ENCODE measurements around the gene TPM3.
"Not testable (repeated sequence)": the region's sequence is repeated elsewhere in the genome, so short reads cannot be mapped to it uniquely, and the experiment has no call there.

TPM3 gene

DNA sequence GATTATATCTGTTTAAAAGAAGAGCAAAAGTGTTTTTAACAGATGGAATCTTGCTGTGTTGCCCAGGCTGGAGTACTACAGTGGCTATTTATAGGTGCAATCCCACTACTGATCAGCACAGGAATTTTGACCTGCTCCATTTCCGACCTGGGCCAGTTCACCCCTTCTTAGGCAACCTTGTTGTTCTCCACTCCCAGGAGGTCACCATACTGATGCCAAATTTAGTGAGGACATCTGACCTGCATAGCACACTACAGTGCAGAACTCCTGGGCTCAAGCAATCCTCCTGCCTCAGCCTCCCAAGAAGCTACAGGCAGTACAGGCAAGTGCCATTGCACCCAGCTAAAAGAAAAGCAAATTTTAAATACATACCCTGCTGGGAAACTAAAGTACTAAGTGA, 25.7 kb downstream of the TPM3 start:
- DNase-seq (ENCODE audit: low read depth): no peak

DNA sequence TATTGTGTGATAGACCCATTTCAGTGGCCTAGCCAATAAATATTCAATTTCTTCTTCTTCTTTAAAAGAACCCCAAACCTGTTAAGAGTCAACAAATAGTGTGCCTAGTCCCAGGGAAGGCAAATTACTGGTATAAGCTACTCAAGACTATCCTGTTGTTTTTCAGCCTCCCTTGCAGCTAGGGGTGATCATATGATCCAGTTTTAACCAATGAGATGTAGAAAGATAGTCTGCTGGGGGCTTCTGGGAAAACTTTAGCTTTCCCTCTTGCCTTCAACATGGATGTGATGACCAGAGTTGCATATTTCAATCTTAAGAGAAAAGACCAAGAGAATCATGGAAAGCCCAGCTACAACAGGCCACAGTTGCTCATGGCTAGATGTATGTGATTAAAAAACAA, 32.3 kb downstream of the TPM3 start:
- no peak for DNase-seq (ENCODE audit: low read depth)

DNA sequence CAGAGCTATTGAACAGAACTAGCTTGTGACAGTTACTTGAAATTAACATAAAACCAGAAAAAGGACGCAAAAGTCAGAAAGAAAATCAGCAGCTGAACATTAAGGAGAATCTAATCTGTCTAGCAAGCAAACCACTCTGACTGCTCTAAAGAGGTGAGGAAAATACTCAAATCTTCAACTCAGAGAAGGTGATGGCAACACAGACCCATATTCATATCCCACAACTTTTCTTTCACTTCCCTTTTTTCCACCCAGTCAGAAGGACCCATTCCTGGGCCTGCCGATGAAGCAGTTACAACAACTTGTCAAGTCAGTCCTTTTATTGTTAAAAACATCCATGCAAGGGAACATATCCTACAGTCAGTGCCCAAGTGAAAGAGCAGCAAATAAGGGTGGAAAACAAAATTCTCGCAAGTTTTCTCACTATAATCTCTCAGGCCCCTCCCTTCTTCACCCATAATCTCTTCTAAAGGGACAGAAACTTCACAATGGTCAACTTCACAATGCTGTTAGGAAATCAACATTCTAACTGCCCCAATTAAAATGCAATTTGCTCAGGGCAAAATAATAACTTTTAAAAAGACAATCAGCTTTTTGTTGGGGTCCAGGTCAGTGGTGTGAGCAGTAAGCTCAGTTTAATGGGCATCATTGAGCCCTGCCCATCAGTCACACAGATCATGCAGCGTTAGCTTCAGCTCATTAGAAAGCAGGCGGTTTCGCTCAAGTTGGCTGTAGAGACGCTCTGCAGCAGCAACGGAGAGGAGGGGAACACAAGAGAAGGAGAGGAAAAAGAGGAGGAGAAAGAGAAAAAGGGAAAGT, 33.4 kb downstream of the TPM3 start:
- DNase-seq (ENCODE audit: low read depth): no peak

DNA sequence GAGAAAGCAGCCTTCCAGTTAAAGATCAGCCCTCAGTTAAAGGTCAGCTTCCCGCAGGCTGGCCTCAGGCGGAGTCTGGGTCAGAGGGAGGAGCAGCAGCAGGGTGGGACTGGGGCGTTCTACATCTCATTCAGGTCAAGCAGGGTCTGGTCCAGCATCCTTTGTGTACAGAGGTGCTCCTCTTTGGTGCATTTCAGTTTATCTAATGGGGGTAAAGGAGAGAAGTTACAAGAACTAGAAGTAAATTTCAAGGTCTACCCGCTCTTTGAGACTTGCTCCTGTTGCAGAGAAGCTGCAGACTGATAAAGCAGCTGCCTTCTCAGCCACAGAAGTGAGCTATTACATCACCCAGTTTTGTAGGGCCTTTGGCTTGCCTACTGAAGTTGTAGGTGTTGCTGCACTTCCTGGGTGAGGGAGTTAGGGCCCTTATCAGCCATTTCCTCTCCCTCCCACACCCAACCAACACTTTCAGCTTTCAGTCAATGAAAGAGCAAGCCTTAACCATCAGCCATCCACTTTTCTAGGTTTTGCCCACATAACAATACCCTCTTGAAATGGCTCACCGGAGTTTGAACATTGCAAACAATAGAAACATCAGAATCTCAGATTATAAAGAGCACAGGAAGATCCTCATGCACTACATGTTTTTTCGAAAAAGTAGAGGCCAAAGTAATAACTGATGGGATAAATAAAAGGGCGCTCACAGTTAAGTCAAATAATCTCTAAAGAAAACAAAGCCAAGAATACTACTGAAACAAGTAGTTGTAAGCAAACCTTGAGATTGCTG, 34.2 kb downstream of the TPM3 start:
- DNase-seq (ENCODE audit: low read depth): no peak

GRCh38 chr1:154155251-154155650, 36.6 kb downstream of the TPM3 start:
- no peak for DNase-seq (ENCODE audit: low read depth)

DNA sequence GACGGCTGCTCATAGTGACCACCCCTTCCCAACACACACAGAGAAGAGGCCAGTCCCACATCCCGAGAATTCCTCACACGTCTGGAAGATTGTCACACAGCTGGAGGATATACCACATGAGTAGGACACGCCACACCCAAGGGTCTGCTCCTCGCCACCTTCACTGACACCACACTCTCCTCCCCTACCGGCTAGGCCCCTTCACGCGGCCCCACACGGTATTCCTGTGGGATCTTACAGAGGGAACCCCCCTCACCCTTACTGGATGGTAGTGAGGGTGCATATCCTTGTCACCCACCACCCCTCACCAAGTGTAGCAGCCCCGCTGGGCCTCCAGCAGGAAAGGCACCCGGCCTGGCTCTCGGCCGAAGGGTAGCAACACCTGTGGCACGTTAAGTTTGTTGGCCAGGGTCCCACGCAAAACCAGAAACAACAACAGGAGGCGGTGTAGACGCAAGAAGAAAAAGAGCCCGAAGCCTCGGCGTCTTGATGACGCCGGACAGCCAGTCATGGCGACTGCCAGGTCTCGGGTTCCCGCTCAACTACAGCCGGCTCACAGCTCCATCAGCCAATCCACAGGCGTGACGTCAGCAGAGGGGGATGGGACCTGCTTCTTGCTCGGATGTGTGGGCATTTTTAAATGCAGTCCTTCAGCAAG, 37.2 kb downstream of the TPM3 start, which contains the start of gene NUP210L:
Gene NUP210L, minus strand, starts transcription at position 540 of the 658 bp plus-strand sequence.
- DNase-seq (ENCODE audit: low read depth): no peak

- no peak for DNase-seq (ENCODE audit: low read depth)
Measured at GRCh38 chr1:154154053-154154452, 37.8 kb downstream of the TPM3 start.

DNA sequence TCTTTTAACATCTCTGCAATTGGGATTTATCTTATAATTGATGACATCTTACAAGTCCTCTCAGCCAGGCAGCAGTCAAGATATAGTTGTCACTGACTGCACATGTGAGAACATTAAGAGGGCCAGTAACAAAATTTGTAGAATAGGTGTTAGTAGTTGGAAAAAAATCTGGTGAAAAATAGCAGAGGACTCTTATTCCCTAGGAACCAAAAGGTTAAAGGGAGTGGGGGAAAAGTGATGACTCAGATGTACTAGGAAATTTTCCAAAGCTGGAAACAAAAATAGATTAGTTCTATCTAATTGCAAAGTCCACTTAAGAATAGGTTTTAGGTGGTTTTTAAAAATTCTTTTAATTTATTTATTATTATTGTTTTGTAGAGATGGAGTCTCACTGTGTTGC, 40.6 kb downstream of the TPM3 start:
- DNase-seq (ENCODE audit: low read depth): no peak

GRCh38 chr1:154148807-154149206, 43.1 kb downstream of the TPM3 start:
- no peak for DNase-seq (ENCODE audit: low read depth)

GRCh38 chr1:154147505-154147904, 44.4 kb downstream of the TPM3 start:
- not testable (repeated sequence) for DNase-seq (ENCODE audit: low read depth)

DNA sequence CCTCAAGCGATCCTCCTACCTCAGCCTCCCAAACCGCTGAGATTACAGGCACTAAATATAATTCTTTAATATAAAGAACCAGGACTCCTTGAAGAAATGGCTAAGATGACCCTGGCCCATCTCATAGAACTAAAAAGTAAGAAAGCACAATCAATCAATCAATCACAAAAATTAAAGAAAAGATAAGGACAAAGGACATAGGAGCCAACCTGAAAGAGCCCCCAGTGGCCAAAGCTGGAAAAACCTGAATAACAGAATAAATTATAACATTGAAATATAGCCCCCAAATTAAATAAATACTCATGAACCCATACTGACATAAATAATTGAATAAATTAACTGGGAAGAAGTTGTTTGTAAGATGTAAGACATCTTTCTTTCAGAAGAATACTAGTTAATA, 45.9 kb downstream of the TPM3 start:
- no peak for DNase-seq (ENCODE audit: low read depth)

DNA sequence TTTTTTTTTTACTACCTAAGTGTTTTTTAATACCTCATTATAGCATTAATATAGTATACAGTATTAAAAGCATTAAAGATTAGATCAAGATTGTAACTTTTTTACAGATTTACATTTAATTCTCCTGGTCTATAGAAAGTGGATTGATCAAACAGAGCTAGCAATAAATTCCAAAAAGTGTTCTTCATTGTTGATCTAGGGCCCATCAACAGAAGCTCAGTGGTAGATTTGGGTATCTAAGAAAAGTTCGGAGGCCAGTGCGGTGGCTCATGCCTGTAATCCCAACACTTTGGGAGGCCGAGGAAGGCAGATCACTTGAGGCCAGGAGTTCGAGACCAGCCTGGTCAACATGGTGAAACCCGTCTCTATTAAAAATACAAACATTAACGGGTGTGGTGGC, 49.5 kb downstream of the TPM3 start:
- no peak for DNase-seq (ENCODE audit: low read depth)

GRCh38 chr1:154141240-154141639, 50.7 kb downstream of the TPM3 start:
- DNase-seq (ENCODE audit: low read depth): no peak

GRCh38 chr1:154137888-154138287, 54.0 kb downstream of the TPM3 start:
- DNase-seq (ENCODE audit: low read depth): no peak

DNA sequence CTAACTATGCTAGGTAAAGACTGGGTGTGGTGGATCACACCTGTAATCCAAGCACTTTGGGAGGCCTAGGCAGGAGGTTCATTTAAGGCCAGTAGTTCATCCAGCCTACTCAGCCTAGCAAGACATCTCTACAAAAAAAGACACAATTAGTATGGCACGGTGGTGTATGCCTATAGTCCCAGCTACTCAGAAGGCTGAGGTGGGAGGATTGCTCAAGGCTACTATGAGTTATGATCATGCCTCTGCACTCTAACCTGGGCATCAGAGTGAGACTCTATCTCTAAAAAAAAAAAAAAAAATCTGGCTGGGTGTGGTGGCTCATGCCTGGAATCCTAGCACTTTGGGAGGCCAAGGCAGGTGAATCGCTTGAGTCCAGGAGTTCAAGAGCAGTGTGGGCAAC, 58.6 kb downstream of the TPM3 start:
- no peak for DNase-seq (ENCODE audit: low read depth)

- no peak for DNase-seq (ENCODE audit: low read depth)
Measured at GRCh38 chr1:154129391-154129970, 62.4 kb downstream of the TPM3 start.

GRCh38 chr1:154123205-154123604, 68.7 kb downstream of the TPM3 start:
- DNase-seq (ENCODE audit: low read depth): not testable (repeated sequence)

DNA sequence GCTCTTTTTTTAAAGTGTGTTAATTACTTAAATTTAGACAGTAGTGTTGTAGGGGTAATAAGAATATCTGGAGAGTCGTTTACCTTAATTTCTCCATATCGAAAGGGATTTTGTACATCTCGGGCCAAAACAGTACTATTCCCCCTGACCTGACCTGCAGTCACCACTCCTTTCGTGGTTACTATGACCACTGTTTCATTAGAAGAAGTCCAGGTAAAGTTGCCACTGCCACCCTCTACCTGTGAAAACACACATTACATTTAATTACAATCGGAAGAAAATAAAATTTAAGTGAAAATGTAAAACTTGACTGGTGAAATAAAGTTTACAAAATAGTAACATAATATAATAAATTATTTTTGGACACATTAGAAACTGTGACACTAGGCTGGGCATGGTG, 74.3 kb downstream of the TPM3 start:
- DNase-seq (ENCODE audit: low read depth): no peak

DNA sequence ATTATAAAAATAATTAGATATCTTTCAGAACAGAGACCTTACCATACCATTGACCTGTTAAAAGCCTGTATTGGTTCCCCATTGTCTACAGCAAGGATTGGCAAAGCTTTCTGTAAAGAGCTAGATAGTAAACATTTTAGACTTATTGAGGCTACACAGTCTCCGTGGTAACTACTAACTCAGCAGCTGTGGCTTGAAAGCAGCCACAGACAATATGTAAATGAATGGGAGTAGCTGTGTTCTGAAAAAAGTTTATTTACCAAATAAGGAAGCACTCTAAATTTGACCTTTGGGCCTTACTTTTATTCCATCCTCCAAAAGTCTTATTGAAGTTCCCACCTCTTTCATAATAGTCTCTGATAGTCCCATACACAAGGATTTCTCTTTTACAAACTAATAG, 76.7 kb downstream of the TPM3 start:
- DNase-seq (ENCODE audit: low read depth): no peak

Data from GM04503 (cell line).